K562 (cell line): Measurements from ENCODE around the gene JAKMIP2. TPM values are rescaled to one million over a fixed set of nuclear protein-coding genes. Genes with fewer than 3 reads are reported as not detected.

Experiments used
- ATAC-seq: fragments of 200-7000 bp; cut with Tn5 transposase; 3 replicates; pipeline ENCODE4 v1.9.1; 2020; ENCODE audit warnings: moderate library complexity
- BruUV-seq: library from RNA; stranded (reverse); fragments of 400-500 nt; replicated peaks from 2 replicates; lab custom pipeline; 2021; lab: Mats Ljungman, UMichigan
- CTCF ChIA-PET: fragments of 300-600 bp; formaldehyde crosslinking; extraction: SDS; loops from one replicate; lab custom pipeline; 2021; ENCODE audit warnings: low intra/inter-chr PET ratio; lab: Yijun Ruan, JAX
- POLR2A ChIA-PET: fragments of 300-600, 350-650 bp; sonication (Branson Sonifier 250); formaldehyde crosslinking; extraction: SDS; loops from one replicate; lab custom pipeline; 2021; ENCODE audit warnings: antibody characterized with exemption, inconsistent platforms; lab: Yijun Ruan, JAX
- DNase-seq, 4 experiments: peaks; one replicate each; pipeline versions ENCODE4 v3.0.0 to v3.0.0-alpha.2; 2011 to 2018; ENCODE audit warnings: low spot score in 3 of 4, mixed read lengths in 3 of 4; ENCODE audit errors: extremely low read depth in 1 of 4
- FAIRE-seq: peaks from 2 replicates; lab custom pipeline; 2011; peaks lifted over from hg19 to GRCh38; lab: Jason Lieb, UNC
- H2AFZ ChIP-seq: 2 replicates; pipeline ENCODE4 v1.6.0; 2011; ENCODE audit warnings: low read depth, low read length, control low read depth, inconsistent platforms
- H3K27ac ChIP-seq: fragments of 200-600 bp; 3 replicates; pipeline ENCODE4 v1.8.0; 2011; ENCODE audit warnings: low read depth, mild to moderate bottlenecking, control low read depth, inconsistent platforms, low read length, moderate library complexity, mixed read lengths; ENCODE audit errors: extremely low read depth
- H3K27me3 ChIP-seq, 2 experiments: fragments of 300-600 bp in 1 of 2; 2 replicates in 1 of 2; 3 replicates in 1 of 2; pipeline versions ENCODE4 v1.6.0 to v1.8.0; 2011; ENCODE audit warnings: inconsistent platforms in 2 of 2, low read length in 2 of 2, mild to moderate bottlenecking in 1 of 2, mixed read lengths in 1 of 2, moderate library complexity in 1 of 2; ENCODE audit not compliant: control insufficient read depth in 2 of 2, insufficient read depth in 2 of 2
- H3K36me3 ChIP-seq: fragments of 300-600 bp; 3 replicates; pipeline ENCODE4 v1.8.0; 2011; ENCODE audit warnings: mild to moderate bottlenecking, low read length, inconsistent platforms; ENCODE audit not compliant: control insufficient read depth, insufficient read depth
- H3K4me1 ChIP-seq, 2 experiments: fragments of 200-600 bp in 1 of 2; replicated peaks in 1 of 2; 2 replicates in 1 of 2; 3 replicates in 1 of 2; pipeline versions ENCODE4 v1.5.1 to v1.8.0; 2011; ENCODE audit warnings: inconsistent platforms in 2 of 2, low read length in 2 of 2, mild to moderate bottlenecking in 1 of 2, mixed read lengths in 1 of 2, moderate library complexity in 1 of 2; ENCODE audit not compliant: control insufficient read depth in 2 of 2, insufficient read depth in 2 of 2
- H3K4me2 ChIP-seq: 2 replicates; pipeline ENCODE4 v1.6.1; 2011; ENCODE audit warnings: low read length, control low read depth, inconsistent platforms, mixed read lengths; ENCODE audit not compliant: insufficient read depth
- H3K4me3 ChIP-seq: fragments of 200-600 bp; sonication (generic), shearing (Covaris generic); 2 replicates; pipeline ENCODE4 v1.5.1; 2016; ENCODE audit warnings: control low read depth, inconsistent platforms
- H3K79me2 ChIP-seq: fragments of 200-600 bp; 3 replicates; pipeline ENCODE4 v1.8.0; 2011; ENCODE audit warnings: low read length, inconsistent platforms; ENCODE audit not compliant: control insufficient read depth, insufficient read depth
- H3K9ac ChIP-seq, 2 experiments: 2 replicates each; pipeline versions ENCODE4 v1.6.0 to v1.6.1; 2011; ENCODE audit warnings: low read depth in 2 of 2, low read length in 2 of 2, control low read depth in 1 of 2, inconsistent platforms in 1 of 2, mild to moderate bottlenecking in 1 of 2, mixed read lengths in 1 of 2; ENCODE audit not compliant: insufficient read depth in 1 of 2
- H3K9me1 ChIP-seq: one replicate; pipeline ENCODE4 v1.6.0; 2011; ENCODE audit warnings: inconsistent platforms, mild to moderate bottlenecking, low read length, moderate library complexity; ENCODE audit not compliant: control insufficient read depth, insufficient read depth
- H3K9me3 ChIP-seq: replicated peaks from 2 replicates; pipeline ENCODE4 v1.5.1; 2011; ENCODE audit warnings: low read depth, low read length, inconsistent platforms; ENCODE audit not compliant: control insufficient read depth, insufficient read depth
- H4K20me1 ChIP-seq: replicated peaks from 2 replicates; pipeline ENCODE4 v1.6.1; 2011; ENCODE audit warnings: low read length, inconsistent platforms, mixed read lengths; ENCODE audit not compliant: control insufficient read depth, insufficient read depth
- NFYB ChIP-seq: IDR thresholded peaks from 2 replicates; pipeline ENCODE4 v1.6.1; 2011; ENCODE audit warnings: mild to moderate bottlenecking, moderate library complexity; ENCODE audit not compliant: insufficient read length; ENCODE audit errors: extremely low read depth
- RBM25 ChIP-seq: fragments of 200-400 bp; formaldehyde crosslinking; IDR thresholded peaks from 2 replicates; pipeline ENCODE4 v1.6.1; 2018; ENCODE audit warnings: low read length, low read depth, moderate library complexity; ENCODE audit not compliant: severe bottlenecking
- XRCC5 ChIP-seq: fragments of 200-400 bp; formaldehyde crosslinking; IDR thresholded peaks from 2 replicates; pipeline ENCODE4 v1.6.1; 2017; ENCODE audit warnings: low read depth, mild to moderate bottlenecking, low read length
- YY1 ChIP-seq, 3 experiments: IDR thresholded peaks; 2 replicates each; pipeline ENCODE4 v1.6.1; 2011; ENCODE audit warnings: low read length in 2 of 3, mild to moderate bottlenecking in 2 of 3, moderate library complexity in 2 of 3, borderline replicate concordance in 1 of 3, control low read depth in 1 of 3, low read depth in 1 of 3; ENCODE audit not compliant: insufficient read depth in 3 of 3, insufficient replicate concordance in 2 of 3, control insufficient read depth in 1 of 3, insufficient read length in 1 of 3; ENCODE audit errors: extremely low read depth in 1 of 3
- ZNF699 ChIP-seq: fragments of 250-450 bp; sonication (Bioruptor Pico); IDR thresholded peaks from 2 replicates; pipeline ENCODE4 v1.8.0; 2021; ENCODE audit warnings: mild to moderate bottlenecking, moderate library complexity; ENCODE audit not compliant: insufficient replicate concordance
- WGBS: fragments of 100-300 bp; shearing (Covaris generic); methylation state at CpG from one replicate; pipeline ENCODE4 v1.1.6; 2016; ENCODE audit warnings: low coverage, mixed read lengths; ENCODE audit not compliant: insufficient coverage; ENCODE audit errors: missing lambda C conversion rate; 5-methylcytosine and 5-hydroxymethylcytosine counted together
- in situ Hi-C: fragments of 300-500 bp; cut with MboI; formaldehyde crosslinking; loops from 4 replicates; pipeline ENCODE4 v1.15.0; 2018; ENCODE audit warnings: inconsistent platforms, mixed read lengths
- intact Hi-C: fragments of 100-400 bp; cut with micrococcal nuclease; formaldehyde crosslinking; loops from 2 replicates; pipeline ENCODE4 v1.14.2; 2022
- polyA plus RNA-seq, 8 experiments: library from polyadenylated mRNA; depleted of rRNA in 4 of 8; stranded (reverse) in 5 of 8; unstranded in 3 of 8; fragments of >200 nt; fragmentation: Nextera tagmentation in 2 of 8; fragmentation: Illumina TruSeq in 1 of 8; extraction: Ambion mirVana in 2 of 8; extraction: Trizol in 1 of 8; gene quantifications; 2 replicates each; pipeline versions ENCODE4 v1.2.1 to v1.2.3, GENCODE V29; 2011 to 2014; ENCODE audit warnings: inconsistent platforms in 1 of 8, missing spikeins in 1 of 8
- total RNA-seq, 7 experiments: library from RNA; depleted of rRNA in 6 of 7; stranded (reverse); fragments of >200 nt in 6 of 7; fragmentation: Illumina TruSeq in 2 of 7; extraction: Trizol in 2 of 7; gene quantifications; 2 replicates each; pipeline versions ENCODE4 v1.2.1 to v1.2.3, GENCODE V29; 2011 to 2021; ENCODE audit warnings: low replicate concordance in 1 of 7
- TF ChIP-seq, protein P1 (sequence below): fragments of 450-650 bp; IDR thresholded peaks from 2 replicates; pipeline ENCODE4 v1.6.1; 2017; ENCODE audit warnings: antibody characterized with exemption, mild to moderate bottlenecking
- TF ChIP-seq, protein P2 (sequence below): fragments of 450-650 bp; formaldehyde crosslinking; IDR thresholded peaks from 2 replicates; pipeline ENCODE4 v1.4.0; 2020; ENCODE audit warnings: mild to moderate bottlenecking, moderate library complexity

Gene JAKMIP2
- total and polyA plus RNA-seq, 9 of the 15 experiments (the other 6 are each of a cell fraction or from before 2014, with no cell fraction given) = not detected

DNA sequence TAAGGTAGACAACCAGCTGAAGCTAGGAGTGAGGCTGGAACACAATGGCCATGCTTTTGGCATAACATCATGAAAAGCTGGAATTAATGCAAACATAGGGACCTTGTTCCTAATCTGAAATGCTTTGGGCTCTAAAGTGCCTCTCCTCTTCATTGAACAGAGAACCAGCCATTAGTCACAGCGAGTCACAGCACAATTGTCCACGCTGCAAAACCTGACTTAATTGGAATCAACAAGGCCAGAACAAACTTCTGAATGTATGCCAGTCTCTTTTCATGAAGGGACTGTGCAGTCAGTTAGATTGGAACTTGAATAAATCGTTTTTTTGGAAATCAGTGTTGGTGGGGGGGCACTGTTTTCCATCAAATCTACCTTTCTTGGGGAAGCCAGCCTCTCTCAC is 96.5 kb downstream of the JAKMIP2 start:
- BruUV-seq = no TSS peak
- CTCF ChIA-PET = no interaction called here
- no peak overlapping the region for H2AFZ ChIP-seq
- H3K4me2 ChIP-seq = no peak overlapping the region
- H3K9me1 ChIP-seq = no peaks in the 10 kb centered on the region
- ATAC-seq (no peak), DNase-seq (no peak), FAIRE-seq (no peak)
- no peaks in the 10 kb centered on the region; the same call in 1 of the 2 replicates for H3K9me3 ChIP-seq
- no peaks in the 10 kb centered on the region for H3K4me1 ChIP-seq
- H3K9ac ChIP-seq = no peak overlapping the region
- no peaks in the 10 kb centered on the region for H3K36me3 ChIP-seq
- H3K4me3 ChIP-seq = no peak overlapping the region
- intact Hi-C loops (no loop called here), in situ Hi-C loops (no loop called here)
- H4K20me1 ChIP-seq = no peaks in the 10 kb centered on the region
- WGBS = 0% methylated on average over 3 of the region's 3 CpGs
- no peaks in the 10 kb centered on the region for H3K79me2 ChIP-seq
- H3K27ac ChIP-seq = no peak overlapping the region
- no peaks in the 10 kb centered on the region for H3K27me3 ChIP-seq
- TF ChIP-seq XRCC5 (no peak), YY1 (IDR thresholded peaks at IDR 0.05; ENCODE audit: borderline replicate concordance in 1 of 3, control insufficient read depth in 1 of 3, extremely low read depth in 1 of 3, insufficient read depth in 3 of 3, insufficient read length in 1 of 3, insufficient replicate concordance in 2 of 3, low read depth in 1 of 3, low read length in 2 of 3) (no peak), ZNF699 (CRISPR knock-in tag) (no peak), RBM25 (no peak), NFYB (no peak)
- TF ChIP-seq, protein P1, sequence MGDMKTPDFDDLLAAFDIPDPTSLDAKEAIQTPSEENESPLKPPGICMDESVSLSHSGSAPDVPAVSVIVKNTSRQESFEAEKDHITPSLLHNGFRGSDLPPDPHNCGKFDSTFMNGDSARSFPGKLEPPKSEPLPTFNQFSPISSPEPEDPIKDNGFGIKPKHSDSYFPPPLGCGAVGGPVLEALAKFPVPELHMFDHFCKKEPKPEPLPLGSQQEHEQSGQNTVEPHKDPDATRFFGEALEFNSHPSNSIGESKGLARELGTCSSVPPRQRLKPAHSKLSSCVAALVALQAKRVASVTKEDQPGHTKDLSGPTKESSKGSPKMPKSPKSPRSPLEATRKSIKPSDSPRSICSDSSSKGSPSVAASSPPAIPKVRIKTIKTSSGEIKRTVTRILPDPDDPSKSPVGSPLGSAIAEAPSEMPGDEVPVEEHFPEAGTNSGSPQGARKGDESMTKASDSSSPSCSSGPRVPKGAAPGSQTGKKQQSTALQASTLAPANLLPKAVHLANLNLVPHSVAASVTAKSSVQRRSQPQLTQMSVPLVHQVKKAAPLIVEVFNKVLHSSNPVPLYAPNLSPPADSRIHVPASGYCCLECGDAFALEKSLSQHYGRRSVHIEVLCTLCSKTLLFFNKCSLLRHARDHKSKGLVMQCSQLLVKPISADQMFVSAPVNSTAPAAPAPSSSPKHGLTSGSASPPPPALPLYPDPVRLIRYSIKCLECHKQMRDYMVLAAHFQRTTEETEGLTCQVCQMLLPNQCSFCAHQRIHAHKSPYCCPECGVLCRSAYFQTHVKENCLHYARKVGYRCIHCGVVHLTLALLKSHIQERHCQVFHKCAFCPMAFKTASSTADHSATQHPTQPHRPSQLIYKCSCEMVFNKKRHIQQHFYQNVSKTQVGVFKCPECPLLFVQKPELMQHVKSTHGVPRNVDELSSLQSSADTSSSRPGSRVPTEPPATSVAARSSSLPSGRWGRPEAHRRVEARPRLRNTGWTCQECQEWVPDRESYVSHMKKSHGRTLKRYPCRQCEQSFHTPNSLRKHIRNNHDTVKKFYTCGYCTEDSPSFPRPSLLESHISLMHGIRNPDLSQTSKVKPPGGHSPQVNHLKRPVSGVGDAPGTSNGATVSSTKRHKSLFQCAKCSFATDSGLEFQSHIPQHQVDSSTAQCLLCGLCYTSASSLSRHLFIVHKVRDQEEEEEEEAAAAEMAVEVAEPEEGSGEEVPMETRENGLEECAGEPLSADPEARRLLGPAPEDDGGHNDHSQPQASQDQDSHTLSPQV = no peak
- TF ChIP-seq, protein P2, sequence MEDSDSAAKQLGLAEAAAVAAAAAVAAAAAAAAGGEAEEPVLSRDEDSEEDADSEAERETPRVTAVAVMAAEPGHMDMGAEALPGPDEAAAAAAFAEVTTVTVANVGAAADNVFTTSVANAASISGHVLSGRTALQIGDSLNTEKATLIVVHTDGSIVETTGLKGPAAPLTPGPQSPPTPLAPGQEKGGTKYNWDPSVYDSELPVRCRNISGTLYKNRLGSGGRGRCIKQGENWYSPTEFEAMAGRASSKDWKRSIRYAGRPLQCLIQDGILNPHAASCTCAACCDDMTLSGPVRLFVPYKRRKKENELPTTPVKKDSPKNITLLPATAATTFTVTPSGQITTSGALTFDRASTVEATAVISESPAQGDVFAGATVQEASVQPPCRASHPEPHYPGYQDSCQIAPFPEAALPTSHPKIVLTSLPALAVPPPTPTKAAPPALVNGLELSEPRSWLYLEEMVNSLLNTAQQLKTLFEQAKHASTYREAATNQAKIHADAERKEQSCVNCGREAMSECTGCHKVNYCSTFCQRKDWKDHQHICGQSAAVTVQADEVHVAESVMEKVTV = no peak
- POLR2A ChIA-PET = no interaction called here
